Measurements from ENCODE around the gene ZNF410. TPM values are rescaled to one million over a fixed set of nuclear protein-coding genes. Genes with fewer than 3 reads are reported as not detected.

Gene ZNF410
- total RNA-seq, 1 experiment from 2014 or later = 46.8 TPM

- no peaks in the 10 kb centered on the region for H3K4me1 ChIP-seq (ENCODE audit: insufficient read depth, low read length)
- CTCF ChIA-PET = no interaction called here
- H3F3A ChIP-seq (ENCODE audit: low read length, unreplicated experiment) = no peaks in the 10 kb centered on the region
- H3K27me3 ChIP-seq (ENCODE audit: low read length) = no peaks in the 10 kb centered on the region
- intact Hi-C loops (cut with micrococcal nuclease) = no loop called here
- H3K4me3 ChIP-seq (ENCODE audit: low read length) = no peak overlapping the region
- no peak overlapping the region for H3K27ac ChIP-seq (ENCODE audit: low read length)
- DNase-seq (no peak), ATAC-seq (no peak)
- no TSS peak for BruUV-seq (replicated peaks)
- POLR2A ChIA-PET (ENCODE audit: unreplicated experiment) = no interaction called here
- H3K9ac ChIP-seq (ENCODE audit: low read length) = no peak overlapping the region
- peaks cover 55% of the 10 kb centered on the region for H3K36me3 ChIP-seq (ENCODE audit: low read depth, low read length)
- H2AFZ ChIP-seq (ENCODE audit: low read length) = no peak overlapping the region
- H4K20me1 ChIP-seq (ENCODE audit: low read length) = peaks cover 13% of the 10 kb centered on the region; the same call in 1 of the 2 replicates
- H3K9me2 ChIP-seq (replicated peaks; ENCODE audit: low read length) = no peaks in the 10 kb centered on the region
- H3K79me2 ChIP-seq (ENCODE audit: low read length) = peaks cover 27% of the 10 kb centered on the region
- TF ChIP-seq EZH2phosphoT487 (IDR thresholded peaks at IDR 0.05; ENCODE audit: borderline replicate concordance, low read length) = no peak
- no peak for TF ChIP-seq CTCF (conservative IDR thresholded peaks at IDR 0.05; ENCODE audit: low read depth, low read length)
- TF ChIP-seq EZH2 (IDR thresholded peaks at IDR 0.05; ENCODE audit: low read length, unreplicated experiment) = no peak
- H3K9me3 ChIP-seq (ENCODE audit: low read length) = no peaks in the 10 kb centered on the region
- H3K4me2 ChIP-seq (ENCODE audit: low read length) = no peak overlapping the region
Observed at GRCh38 chr14:73895939-73896338, 9.3 kb downstream of the ZNF410 start.

GRCh38 chr14:73896521-73896920 is 9.9 kb downstream of the ZNF410 start:
- no peak overlapping the region for H3K4me3 ChIP-seq (ENCODE audit: low read length)
- peaks cover 22% of the 10 kb centered on the region for H3K79me2 ChIP-seq (ENCODE audit: low read length)
- H3K9ac ChIP-seq (ENCODE audit: low read length) = no peak overlapping the region
- H4K20me1 ChIP-seq (ENCODE audit: low read length) = peaks cover 12% of the 10 kb centered on the region; the same call in 1 of the 2 replicates
- no peak overlapping the region for H3K27ac ChIP-seq (ENCODE audit: low read length)
- intact Hi-C loops (cut with micrococcal nuclease) = no loop called here
- H3K9me2 ChIP-seq (replicated peaks; ENCODE audit: low read length) = no peaks in the 10 kb centered on the region
- ChIA-PET CTCF (no interaction called here), POLR2A (ENCODE audit: unreplicated experiment) (no interaction called here)
- no peak for DNase-seq
- ATAC-seq = peak; percentile 29; the same call in 1 of the 2 replicates
- no peaks in the 10 kb centered on the region for H3F3A ChIP-seq (ENCODE audit: low read length, unreplicated experiment)
- H3K36me3 ChIP-seq (ENCODE audit: low read depth, low read length) = peaks cover 55% of the 10 kb centered on the region
- H3K4me1 ChIP-seq (ENCODE audit: insufficient read depth, low read length) = no peaks in the 10 kb centered on the region
- H2AFZ ChIP-seq (ENCODE audit: low read length) = no peak overlapping the region
- BruUV-seq (replicated peaks) = no TSS peak
- no peaks in the 10 kb centered on the region for H3K27me3 ChIP-seq (ENCODE audit: low read length)
- no peak overlapping the region for H3K4me2 ChIP-seq (ENCODE audit: low read length)
- TF ChIP-seq EZH2phosphoT487 (IDR thresholded peaks at IDR 0.05; ENCODE audit: borderline replicate concordance, low read length) = no peak
- TF ChIP-seq CTCF (conservative IDR thresholded peaks at IDR 0.05; ENCODE audit: low read depth, low read length) = no peak
- no peak for TF ChIP-seq EZH2 (IDR thresholded peaks at IDR 0.05; ENCODE audit: low read length, unreplicated experiment)
- no peaks in the 10 kb centered on the region for H3K9me3 ChIP-seq (ENCODE audit: low read length)

GRCh38 chr14:73903028-73903427 is 16.4 kb downstream of the ZNF410 start:
- Histone ChIP-seq H2AFZ (ENCODE audit: low read length) (no peak overlapping the region), H3K27me3 (ENCODE audit: low read length) (no peaks in the 10 kb centered on the region), H3K4me3 (ENCODE audit: low read length) (no peak overlapping the region), H3F3A (ENCODE audit: low read length, unreplicated experiment) (no peaks in the 10 kb centered on the region), H4K20me1 (ENCODE audit: low read length) (no peaks in the 10 kb centered on the region), H3K4me2 (ENCODE audit: low read length) (no peak overlapping the region), H3K9ac (ENCODE audit: low read length) (no peak overlapping the region), H3K9me3 (ENCODE audit: low read length) (no peaks in the 10 kb centered on the region), H3K27ac (ENCODE audit: low read length) (no peak overlapping the region), H3K4me1 (ENCODE audit: insufficient read depth, low read length) (no peaks in the 10 kb centered on the region), H3K9me2 (replicated peaks; ENCODE audit: low read length) (no peaks in the 10 kb centered on the region), H3K79me2 (ENCODE audit: low read length) (no peaks in the 10 kb centered on the region), H3K36me3 (ENCODE audit: low read depth, low read length) (peaks cover 46% of the 10 kb centered on the region)
- ChIA-PET CTCF (no interaction called here), POLR2A (ENCODE audit: unreplicated experiment) (no interaction called here)
- DNase-seq = no peak
- TF ChIP-seq EZH2phosphoT487 (IDR thresholded peaks at IDR 0.05; ENCODE audit: borderline replicate concordance, low read length) (no peak), CTCF (conservative IDR thresholded peaks at IDR 0.05; ENCODE audit: low read depth, low read length) (no peak), EZH2 (IDR thresholded peaks at IDR 0.05; ENCODE audit: low read length, unreplicated experiment) (no peak)
- ATAC-seq = no peak
- intact Hi-C loops (cut with micrococcal nuclease) = no loop called here
- no TSS peak for BruUV-seq (replicated peaks)

Data from PC-3 (cell line).